PC-9 (cell line): ENCODE results near the gene RNF10. TPM values are rescaled to one million over a fixed set of nuclear protein-coding genes. Genes with fewer than 3 reads are reported as not detected.
A peak's percentile ranks its signal among the peaks of the same experiment; 100 is the strongest.

Experiments
- BruUV-seq: library from RNA; stranded (reverse); fragments of 400-500 nt; replicated peaks from 2 replicates; lab custom pipeline; 2021; lab: Mats Ljungman, UMichigan
- CTCF ChIA-PET: fragments of 300-600 bp; sonication (Branson Sonifier 250); formaldehyde crosslinking; loops from one replicate; lab custom pipeline; 2022; ENCODE audit warnings: antibody characterized with exemption; lab: Charles Lee
- POLR2A ChIA-PET: fragments of 300-600 bp; sonication (Branson Sonifier 250); formaldehyde crosslinking; loops from one replicate; lab custom pipeline; 2022; ENCODE audit warnings: antibody characterized with exemption; ENCODE audit not compliant: unreplicated experiment; lab: Charles Lee
- DNase-seq, 2 experiments: peaks; one replicate each; pipeline versions ENCODE4 v3.0.0 to v3.0.0-alpha.2; 2015 to 2022; ENCODE audit warnings: mixed read lengths in 1 of 2
- H2AFZ ChIP-seq: fragments of 200-600 bp; sonication (generic); 2 replicates; pipeline ENCODE4 v1.8.1; 2017; ENCODE audit warnings: antibody characterized with exemption
- H3F3A ChIP-seq: fragments of 200-600 bp; sonication (generic); 2 replicates; pipeline ENCODE4 v1.8.1; 2017; ENCODE audit warnings: antibody characterized with exemption, mild to moderate bottlenecking, low read depth; ENCODE audit not compliant: insufficient read depth
- H3K27ac ChIP-seq: fragments of 200-600 bp; sonication (generic); 2 replicates; pipeline ENCODE4 v1.6.1; 2016; ENCODE audit warnings: mixed run types
- H3K27me3 ChIP-seq: fragments of 200-600 bp; sonication (generic); 2 replicates; pipeline ENCODE4 v1.6.1; 2016; ENCODE audit warnings: low read depth, mixed run types; ENCODE audit not compliant: insufficient read depth
- H3K36me3 ChIP-seq: fragments of 200-600 bp; sonication (generic); 2 replicates; pipeline ENCODE4 v1.6.1; 2016; ENCODE audit warnings: low read depth, mixed run types
- H3K4me1 ChIP-seq: fragments of 200-600 bp; sonication (generic); replicated peaks from 2 replicates; pipeline ENCODE4 v1.6.1; 2016; ENCODE audit warnings: mixed run types; ENCODE audit not compliant: insufficient read depth
- H3K4me2 ChIP-seq: fragments of 200-600 bp; sonication (generic); 2 replicates; pipeline ENCODE4 v1.6.1; 2017; ENCODE audit warnings: mixed run types
- H3K4me3 ChIP-seq: fragments of 200-600 bp; sonication (generic); 2 replicates; pipeline ENCODE4 v1.6.1; 2016; ENCODE audit warnings: mixed run types
- H3K79me2 ChIP-seq: fragments of 200-600 bp; sonication (generic); 2 replicates; pipeline ENCODE4 v1.6.1; 2017; ENCODE audit warnings: low read depth, mixed run types
- H3K9me2 ChIP-seq: fragments of 200-600 bp; sonication (generic); 2 replicates; pipeline ENCODE4 v1.8.1; 2017; ENCODE audit warnings: mild to moderate bottlenecking; ENCODE audit not compliant: insufficient read depth
- H3K9me3 ChIP-seq: fragments of 200-600 bp; sonication (generic); 2 replicates; pipeline ENCODE4 v1.8.1; 2016; ENCODE audit warnings: low read depth; ENCODE audit not compliant: insufficient read depth
- H4K20me1 ChIP-seq: fragments of 200-600 bp; sonication (generic); 2 replicates; pipeline ENCODE4 v1.8.1; 2017; ENCODE audit not compliant: insufficient read depth
- CTCF ChIP-seq: fragments of 200-600 bp; sonication (generic); conservative IDR thresholded peaks from 2 replicates; pipeline ENCODE4 v1.6.1; 2017; ENCODE audit warnings: mixed run types, antibody characterized with exemption, mild to moderate bottlenecking, moderate library complexity
- EZH2 ChIP-seq: fragments of 200-600 bp; sonication (generic); IDR thresholded peaks from 2 replicates; pipeline ENCODE4 v1.8.0; 2017; ENCODE audit warnings: antibody characterized with exemption, low read depth
- intact Hi-C: fragments of 100-400 bp; cut with micrococcal nuclease; formaldehyde crosslinking; loops from one replicate; pipeline ENCODE4 v1.10.0; 2022; ENCODE audit not compliant: unreplicated experiment
- total RNA-seq: library from RNA; stranded (reverse); gene quantifications from 2 replicates; pipeline ENCODE4 v1.2.3, GENCODE V29; 2021

RNF10 gene
- total RNA-seq, 1 experiment from 2014 or later = 196 TPM

- H2AFZ ChIP-seq = no peak overlapping the region
- H4K20me1 ChIP-seq = no peaks in the 10 kb centered on the region
- H3K4me3 ChIP-seq = no peak overlapping the region
- H3K36me3 ChIP-seq = no peaks in the 10 kb centered on the region
- H3K9me3 ChIP-seq = no peaks in the 10 kb centered on the region
- no peak for DNase-seq
- ChIA-PET CTCF (interaction anchor here (0.5 to 0.6 kb wide), 2 partner anchors 47 to 325 kb away, joined by 5 to 12 read pairs; no protein-coding TSS in a partner anchor), POLR2A (no interaction called here)
- no peaks in the 10 kb centered on the region for H3K9me2 ChIP-seq
- H3K4me2 ChIP-seq = no peak overlapping the region
- H3F3A ChIP-seq = peaks cover 13% of the 10 kb centered on the region; the same call in 1 of the 2 replicates
- H3K79me2 ChIP-seq = no peaks in the 10 kb centered on the region
- no peak overlapping the region for H3K27ac ChIP-seq
- no peak for TF ChIP-seq EZH2
- TF ChIP-seq CTCF = no peak
- intact Hi-C loops = no loop called here
- no peaks in the 10 kb centered on the region for H3K27me3 ChIP-seq
- BruUV-seq = no TSS peak
- peaks cover 21% of the 10 kb centered on the region for H3K4me1 ChIP-seq
Observed at GRCh38 chr12:120618954-120619615, 84.9 kb downstream of the RNF10 start.

- peak; percentile 18 to 84 for DNase-seq
- H3K36me3 ChIP-seq = no peaks in the 10 kb centered on the region
- no peaks in the 10 kb centered on the region for H3K9me3 ChIP-seq
- peak overlapping the region; percentile 44 for H3K4me2 ChIP-seq
- H3K79me2 ChIP-seq = no peaks in the 10 kb centered on the region
- no peaks in the 10 kb centered on the region for H4K20me1 ChIP-seq
- H2AFZ ChIP-seq = no peak overlapping the region
- no peaks in the 10 kb centered on the region for H3K9me2 ChIP-seq
- H3K27me3 ChIP-seq = no peaks in the 10 kb centered on the region
- H3K4me1 ChIP-seq = peaks cover 21% of the 10 kb centered on the region
- BruUV-seq = no TSS peak
- H3F3A ChIP-seq = peaks cover 13% of the 10 kb centered on the region; the same call in 1 of the 2 replicates
- intact Hi-C loops = no loop called here
- ChIA-PET CTCF (no interaction called here), POLR2A (no interaction called here)
- no peak for TF ChIP-seq EZH2
- TF ChIP-seq CTCF = no peak
- H3K4me3 ChIP-seq = no peak overlapping the region
- H3K27ac ChIP-seq = peak overlapping the region; percentile 42
Observed at GRCh38 chr12:120620624-120621023, 86.5 kb downstream of the RNF10 start.

- no peaks in the 10 kb centered on the region for H3K27me3 ChIP-seq
- no peaks in the 10 kb centered on the region for H3K79me2 ChIP-seq
- peaks cover 7% of the 10 kb centered on the region; the same call in 1 of the 2 replicates for H3F3A ChIP-seq
- DNase-seq = no peak
- H3K4me2 ChIP-seq = peak overlapping the region; percentile 46
- H4K20me1 ChIP-seq = no peaks in the 10 kb centered on the region
- no peaks in the 10 kb centered on the region for H3K9me2 ChIP-seq
- ChIA-PET CTCF (interaction anchor here (0.6 kb wide), 2 partner anchors 40 to 96 kb away, joined by 3 to 5 read pairs; no protein-coding TSS in a partner anchor), POLR2A (no interaction called here)
- H3K36me3 ChIP-seq = no peaks in the 10 kb centered on the region
- H2AFZ ChIP-seq = peak overlapping the region; percentile 55; the same call in 1 of the 2 replicates
- intact Hi-C loops = no loop called here
- no peak overlapping the region for H3K27ac ChIP-seq
- no peak overlapping the region for H3K4me3 ChIP-seq
- H3K4me1 ChIP-seq = peaks cover 7% of the 10 kb centered on the region
- BruUV-seq = no TSS peak
- no peaks in the 10 kb centered on the region for H3K9me3 ChIP-seq
- TF ChIP-seq EZH2 (no peak), CTCF (no peak; the same call in 1 of the 2 replicates)
Observed at GRCh38 chr12:120625557-120626419, 91.6 kb downstream of the RNF10 start.

Other genes with a start within 250 kb of the RNF10 start
- 2,281 and 3,957 TPM in 2 replicates for gene RNU4-2, start 242.5 kb upstream of the RNF10 start, total RNA-seq
- gene RNU4-1, start 241.1 kb upstream of the RNF10 start, total RNA-seq = 1,857 and 3,341 TPM in 2 replicates
- gene SIRT4, start 232.0 kb upstream of the RNF10 start, total RNA-seq = 3.2 and 3.6 TPM in 2 replicates
- gene PLA2G1B, start 206.6 kb upstream of the RNF10 start, total RNA-seq = not detected in 2 replicates
- 0.95 and 1.7 TPM in 2 replicates for gene MSI1, start 165.2 kb upstream of the RNF10 start, total RNA-seq
- gene COX6A1, start 96.2 kb upstream of the RNF10 start, total RNA-seq = 433 and 556 TPM in 2 replicates
- gene TRIAP1, start 88.0 kb upstream of the RNF10 start, total RNA-seq = 23.5 and 27.5 TPM in 2 replicates
- 24.3 and 40.2 TPM in 2 replicates for gene GATC, start 87.9 kb upstream of the RNF10 start, total RNA-seq
- gene SRSF9, start 64.6 kb upstream of the RNF10 start, total RNA-seq = 231 and 253 TPM in 2 replicates
- gene DYNLL1, start 38.2 kb upstream of the RNF10 start, total RNA-seq = 251 and 340 TPM in 2 replicates
- gene COQ5, start 5.2 kb upstream of the RNF10 start, total RNA-seq = 30.4 and 32.2 TPM in 2 replicates
- 26.5 and 30.5 TPM in 2 replicates for gene POP5, start 47.0 kb downstream of the RNF10 start, total RNA-seq
- not detected in 2 replicates for gene CABP1, start 106.3 kb downstream of the RNF10 start, total RNA-seq
- 110 and 131 TPM in 2 replicates for gene MLEC, start 152.8 kb downstream of the RNF10 start, total RNA-seq
- gene UNC119B, start 176.1 kb downstream of the RNF10 start, total RNA-seq = 25.9 and 30.2 TPM in 2 replicates
- gene ACADS, start 191.5 kb downstream of the RNF10 start, total RNA-seq = 8.2 and 14.2 TPM in 2 replicates